Calu3 (cell line): ENCODE measurements around the gene SURF4. TPM values are rescaled to one million over a fixed set of nuclear protein-coding genes. Genes with fewer than 3 reads are reported as not detected.

ENCODE experiments used
- BruUV-seq: library from RNA; stranded (reverse); fragments of 400-500 nt; replicated peaks from 2 replicates; lab custom pipeline; 2021; lab: Mats Ljungman, UMichigan
- CTCF ChIA-PET: fragments of 300-600 bp; sonication (Branson Sonifier 250); formaldehyde crosslinking; loops from one replicate; lab custom pipeline; 2022; ENCODE audit warnings: antibody characterized with exemption; lab: Charles Lee
- DNase-seq: peaks from one replicate; pipeline ENCODE4 v3.0.0; 2022
- H3K27ac Mint-ChIP-seq: one replicate; pipeline ENCODE4 v1.8.0; 2022; ENCODE audit warnings: mixed read lengths; ENCODE audit not compliant: unreplicated experiment
- H3K27me3 Mint-ChIP-seq: one replicate; pipeline ENCODE4 v1.8.0; 2022; ENCODE audit warnings: mixed read lengths; ENCODE audit not compliant: unreplicated experiment
- H3K36me3 Mint-ChIP-seq: one replicate; pipeline ENCODE4 v1.8.0; 2022; ENCODE audit warnings: mild to moderate bottlenecking, moderate library complexity, mixed read lengths; ENCODE audit not compliant: insufficient read depth, unreplicated experiment
- H3K4me1 Mint-ChIP-seq: one replicate; pipeline ENCODE4 v1.8.0; 2022; ENCODE audit warnings: mild to moderate bottlenecking, low read depth, mixed read lengths; ENCODE audit not compliant: unreplicated experiment
- H3K4me3 Mint-ChIP-seq: one replicate; pipeline ENCODE4 v1.8.0; 2022; ENCODE audit warnings: mild to moderate bottlenecking, low read depth, moderate library complexity, mixed read lengths; ENCODE audit not compliant: unreplicated experiment
- H3K9me3 Mint-ChIP-seq: one replicate; pipeline ENCODE4 v1.8.0; 2022; ENCODE audit warnings: low read depth, mixed read lengths; ENCODE audit not compliant: unreplicated experiment
- CTCF ChIP-seq: fragments of 200-600 bp; IDR thresholded peaks from one replicate; pipeline ENCODE4 v1.8.0; 2022; ENCODE audit warnings: antibody characterized with exemption; ENCODE audit not compliant: unreplicated experiment
- intact Hi-C: fragments of 100-400 bp; cut with micrococcal nuclease; formaldehyde crosslinking; loops from one replicate; pipeline ENCODE4 v1.10.0; 2022; ENCODE audit not compliant: unreplicated experiment
- total RNA-seq: library from RNA; stranded (reverse); gene quantifications from 2 replicates; pipeline ENCODE4 v1.2.3, GENCODE V29; 2022

Gene SURF4
- total RNA-seq, 1 experiment from 2014 or later: 129 TPM

GRCh38 chr9:133375116-133375723 lies 640 bp downstream of the SURF4 start:
- H3K4me1 Mint-ChIP-seq: peaks cover 12% of the 10 kb centered on the region
- H3K36me3 Mint-ChIP-seq: peaks cover 35% of the 10 kb centered on the region
- intact Hi-C loops: loop anchor here (2.0 kb wide), 1 partner anchor 18 kb away; the partner anchor contains the start of genes SURF1 and SURF2
- H3K9me3 Mint-ChIP-seq: no peaks in the 10 kb centered on the region
- no peak for TF ChIP-seq CTCF
- peak overlapping the region; percentile 89 for H3K4me3 Mint-ChIP-seq
- no TSS peak for BruUV-seq
- CTCF ChIA-PET: no interaction called here
- no peaks in the 10 kb centered on the region for H3K27me3 Mint-ChIP-seq
- peak; percentile 12 for DNase-seq
- H3K27ac Mint-ChIP-seq: peak overlapping the region; percentile 88

- Mint-ChIP-seq H3K36me3 (peaks cover 35% of the 10 kb centered on the region), H3K9me3 (no peaks in the 10 kb centered on the region), H3K27ac (peak overlapping the region; percentile 88), H3K4me1 (peaks cover 18% of the 10 kb centered on the region), H3K4me3 (peak overlapping the region; percentile 89), H3K27me3 (no peaks in the 10 kb centered on the region)
- no peak for DNase-seq
- TF ChIP-seq CTCF: no peak
- intact Hi-C loops: loop anchor here (2.0 kb wide), 1 partner anchor 18 kb away; the partner anchor contains the start of genes SURF1 and SURF2
- BruUV-seq: no TSS peak
- CTCF ChIA-PET: no interaction called here
These were observed 1.2 kb downstream of the SURF4 start for GRCh38 chr9:133374612-133375115.

DNA sequence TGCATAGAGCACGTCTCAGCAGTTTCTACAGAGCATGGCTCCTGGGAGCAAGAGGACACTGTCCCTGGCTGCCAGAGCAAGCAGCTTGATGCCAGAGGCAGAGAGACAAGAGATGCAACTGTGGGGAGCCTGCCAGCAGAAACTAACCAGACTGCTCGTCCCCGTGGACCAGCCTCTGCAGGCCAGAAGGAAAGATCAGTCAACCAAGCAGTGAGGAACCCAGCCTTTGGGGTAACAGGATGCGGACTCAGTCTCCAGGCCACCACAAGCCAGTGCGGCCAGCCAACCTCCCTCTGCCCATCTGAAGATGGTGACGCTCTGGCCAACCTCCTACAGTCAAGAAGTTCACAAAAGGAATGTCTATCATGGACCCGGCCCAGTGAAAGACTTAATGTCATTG lies 3.7 kb downstream of the SURF4 start:
- no TSS peak for BruUV-seq
- no peak overlapping the region for H3K4me3 Mint-ChIP-seq
- peaks cover 13% of the 10 kb centered on the region for H3K4me1 Mint-ChIP-seq
- CTCF ChIA-PET: no interaction called here
- no peak for DNase-seq
- H3K27me3 Mint-ChIP-seq: no peaks in the 10 kb centered on the region
- H3K27ac Mint-ChIP-seq: no peak overlapping the region
- H3K36me3 Mint-ChIP-seq: peaks cover 35% of the 10 kb centered on the region
- no peaks in the 10 kb centered on the region for H3K9me3 Mint-ChIP-seq
- intact Hi-C loops: no loop called here
- no peak for TF ChIP-seq CTCF

- Mint-ChIP-seq H3K4me1 (peaks cover 13% of the 10 kb centered on the region), H3K36me3 (peaks cover 35% of the 10 kb centered on the region), H3K27me3 (no peaks in the 10 kb centered on the region), H3K4me3 (no peak overlapping the region), H3K27ac (no peak overlapping the region), H3K9me3 (no peaks in the 10 kb centered on the region)
- no peak for DNase-seq
- CTCF ChIA-PET: no interaction called here
- BruUV-seq: no TSS peak
- no peak for TF ChIP-seq CTCF
- intact Hi-C loops: no loop called here
These were observed 4.6 kb downstream of the SURF4 start for GRCh38 chr9:133371261-133371711.
